ENCODE results near the gene OR2G6.
"Not testable (repeated sequence)": the region's sequence is repeated elsewhere in the genome, so short reads cannot be mapped to it uniquely, and the experiment has no call there.

The OR2G6 gene

GRCh38 chr1:248507773-248508172 is at the start of gene OR2G6:
Gene OR2G6 (plus strand): TSS chr1:248508073. CDS start chr1:248521647, 13,574 bp downstream.
- not testable (repeated sequence) for DNase-seq

DNA sequence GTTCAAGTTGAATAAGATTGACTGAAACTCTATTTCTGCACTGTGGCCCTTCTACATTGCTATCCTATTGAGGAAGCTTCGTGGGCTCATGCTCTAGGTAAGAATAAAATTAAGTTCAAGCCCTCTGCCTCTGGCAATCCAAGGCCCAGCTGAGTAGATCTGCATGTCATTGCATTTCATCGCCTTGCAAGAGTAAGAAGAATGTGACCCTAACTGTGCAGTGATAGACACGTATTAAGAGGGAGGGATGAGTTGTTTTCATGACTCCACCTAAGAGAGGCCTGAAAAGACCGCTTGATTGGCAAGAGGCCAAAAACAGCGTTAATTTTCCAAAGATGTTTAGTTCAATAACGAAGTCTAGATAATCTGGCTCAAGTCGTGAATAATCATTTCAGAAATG is 48.8 kb upstream of the OR2G6 start:
- not testable (repeated sequence) for DNase-seq

DNA sequence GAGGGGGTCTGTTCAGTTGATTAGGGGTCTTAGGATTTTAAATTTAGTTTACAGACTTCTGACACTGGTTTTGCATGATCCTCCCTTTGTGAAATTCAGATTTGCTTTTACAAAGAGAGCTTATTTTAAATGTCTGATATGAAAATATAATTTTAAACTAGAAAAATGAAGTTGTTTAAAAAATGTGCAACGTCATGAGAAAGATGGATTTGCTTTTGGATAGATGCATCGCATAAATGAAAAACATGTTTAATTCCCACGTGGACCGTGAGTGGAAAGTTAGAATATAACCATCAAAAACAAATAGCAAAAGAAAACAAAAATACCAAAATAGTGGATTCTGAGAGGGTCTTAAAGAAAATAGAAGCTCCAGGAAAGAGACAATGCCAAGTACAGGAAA is 36.7 kb upstream of the OR2G6 start:
- no peak for DNase-seq

DNA sequence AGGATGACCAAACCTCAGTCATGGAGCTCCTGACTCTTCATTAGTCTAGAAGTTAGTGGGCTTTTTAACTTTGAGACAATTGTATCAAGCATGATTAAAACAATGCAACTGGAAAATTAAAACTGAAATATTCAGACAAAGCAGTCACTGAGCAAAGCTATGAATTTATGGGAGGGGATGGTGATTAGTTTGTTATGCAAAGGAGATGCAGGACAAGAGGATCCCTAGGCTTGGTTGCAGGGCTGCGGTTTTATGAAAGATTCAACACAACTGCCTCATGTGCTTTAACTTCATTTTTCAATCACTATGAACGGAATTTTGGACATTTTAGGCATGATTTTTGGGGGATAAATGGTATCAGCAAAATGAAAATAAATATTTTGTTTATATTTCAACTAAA is 35.8 kb upstream of the OR2G6 start:
- DNase-seq: not testable (repeated sequence)

- not testable (repeated sequence) for DNase-seq
These were observed 34.8 kb upstream of the OR2G6 start, which contains the start of gene OR2T3 for GRCh38 chr1:248473051-248473450. Gene OR2T3 (plus strand): TSS chr1:248473351. CDS start chr1:248473351, 0 bp downstream.

GRCh38 chr1:248475660-248476059 is 32.2 kb upstream of the OR2G6 start:
- not testable (repeated sequence) for DNase-seq

- not testable (repeated sequence) for DNase-seq
These were observed 25.9 kb upstream of the OR2G6 start for GRCh38 chr1:248481686-248482579.

DNA sequence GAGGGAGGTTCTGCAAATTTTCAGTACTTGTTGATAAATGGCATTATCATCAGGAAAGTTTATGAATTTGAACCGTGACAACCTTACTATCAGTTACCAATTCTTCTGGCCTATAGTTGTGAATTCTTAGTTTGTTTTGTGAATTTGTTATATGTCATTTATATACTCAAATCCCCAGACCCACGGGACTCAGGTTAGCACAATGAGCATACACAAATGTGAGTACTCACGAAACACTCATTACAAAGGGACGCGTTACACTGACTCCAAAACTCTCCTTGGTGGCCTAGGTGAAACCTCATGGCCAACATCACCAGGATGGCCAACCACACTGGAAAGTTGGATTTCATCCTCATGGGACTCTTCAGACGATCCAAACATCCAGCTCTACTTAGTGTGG is 19.6 kb upstream of the OR2G6 start, which contains the start of gene OR2T5:
TSS of gene OR2T5 (plus strand) at position 301 of the 400 bp plus-strand sequence. CDS start at position 301, 0 bp downstream.
- DNase-seq: not testable (repeated sequence)

DNA sequence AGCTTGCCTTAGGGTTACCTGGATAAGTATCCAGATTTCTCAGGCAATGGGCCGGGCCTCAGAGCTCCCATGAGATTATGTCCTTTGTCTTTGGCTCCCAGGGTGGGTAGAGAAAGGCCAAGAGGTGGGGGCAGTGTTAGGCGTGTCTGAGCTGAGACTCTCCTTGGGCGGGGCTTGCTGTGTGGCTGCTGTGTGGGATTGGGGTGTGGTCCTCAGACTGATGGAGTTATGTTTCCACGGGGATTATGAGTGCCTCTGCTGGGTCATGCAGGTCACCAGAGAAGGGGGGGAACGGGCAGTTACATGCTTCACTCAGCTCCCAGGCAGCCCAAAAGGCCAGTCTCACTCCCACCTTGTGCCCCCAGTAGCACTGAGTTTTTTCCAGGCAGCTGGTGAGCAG is 11.2 kb upstream of the OR2G6 start:
- not testable (repeated sequence) for DNase-seq

- DNase-seq: not testable (repeated sequence)
These were observed 7.4 kb upstream of the OR2G6 start for GRCh38 chr1:248500305-248501035.

GRCh38 chr1:248510217-248510616 is 2.3 kb downstream of the OR2G6 start:
- not testable (repeated sequence) for DNase-seq

DNA sequence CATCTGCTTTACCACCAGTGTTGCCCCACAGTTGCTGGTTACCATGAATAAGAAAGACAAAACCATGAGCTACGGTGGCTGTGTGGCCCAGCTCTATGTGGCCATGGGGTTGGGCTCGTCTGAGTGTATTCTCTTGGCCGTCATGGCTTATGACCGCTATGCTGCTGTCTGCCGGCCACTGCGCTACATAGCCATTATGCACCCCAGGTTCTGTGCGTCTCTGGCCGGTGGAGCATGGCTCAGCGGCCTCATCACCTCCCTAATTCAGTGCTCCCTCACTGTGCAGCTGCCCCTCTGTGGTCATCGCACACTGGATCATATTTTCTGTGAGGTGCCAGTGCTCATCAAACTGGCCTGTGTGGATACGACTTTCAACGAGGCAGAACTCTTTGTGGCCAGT is 14.0 kb downstream of the OR2G6 start:
- no peak for DNase-seq

- not testable (repeated sequence) for DNase-seq
These were observed 29.6 kb downstream of the OR2G6 start for GRCh38 chr1:248537449-248537848.

- not testable (repeated sequence) for DNase-seq
These were observed 39.5 kb downstream of the OR2G6 start for GRCh38 chr1:248547383-248547782.

DNA sequence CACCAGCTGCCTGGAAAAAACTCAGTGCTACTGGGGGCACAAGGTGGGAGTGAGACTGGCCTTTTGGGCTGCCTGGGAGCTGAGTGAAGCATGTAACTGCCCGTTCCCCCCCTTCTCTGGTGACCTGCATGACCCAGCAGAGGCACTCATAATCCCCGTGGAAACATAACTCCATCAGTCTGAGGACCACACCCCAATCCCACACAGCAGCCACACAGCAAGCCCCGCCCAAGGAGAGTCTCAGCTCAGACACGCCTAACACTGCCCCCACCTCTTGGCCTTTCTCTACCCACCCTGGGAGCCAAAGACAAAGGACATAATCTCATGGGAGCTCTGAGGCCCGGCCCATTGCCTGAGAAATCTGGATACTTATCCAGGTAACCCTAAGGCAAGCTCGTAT is 43.2 kb downstream of the OR2G6 start:
- not testable (repeated sequence) for DNase-seq

GRCh38 chr1:248562672-248563071 is 54.8 kb downstream of the OR2G6 start, which contains the start of gene OR2T29:
Gene OR2T29 (minus strand): TSS chr1:248562772. CDS start chr1:248559491, 3,281 bp downstream.
- DNase-seq: not testable (repeated sequence)

DNA sequence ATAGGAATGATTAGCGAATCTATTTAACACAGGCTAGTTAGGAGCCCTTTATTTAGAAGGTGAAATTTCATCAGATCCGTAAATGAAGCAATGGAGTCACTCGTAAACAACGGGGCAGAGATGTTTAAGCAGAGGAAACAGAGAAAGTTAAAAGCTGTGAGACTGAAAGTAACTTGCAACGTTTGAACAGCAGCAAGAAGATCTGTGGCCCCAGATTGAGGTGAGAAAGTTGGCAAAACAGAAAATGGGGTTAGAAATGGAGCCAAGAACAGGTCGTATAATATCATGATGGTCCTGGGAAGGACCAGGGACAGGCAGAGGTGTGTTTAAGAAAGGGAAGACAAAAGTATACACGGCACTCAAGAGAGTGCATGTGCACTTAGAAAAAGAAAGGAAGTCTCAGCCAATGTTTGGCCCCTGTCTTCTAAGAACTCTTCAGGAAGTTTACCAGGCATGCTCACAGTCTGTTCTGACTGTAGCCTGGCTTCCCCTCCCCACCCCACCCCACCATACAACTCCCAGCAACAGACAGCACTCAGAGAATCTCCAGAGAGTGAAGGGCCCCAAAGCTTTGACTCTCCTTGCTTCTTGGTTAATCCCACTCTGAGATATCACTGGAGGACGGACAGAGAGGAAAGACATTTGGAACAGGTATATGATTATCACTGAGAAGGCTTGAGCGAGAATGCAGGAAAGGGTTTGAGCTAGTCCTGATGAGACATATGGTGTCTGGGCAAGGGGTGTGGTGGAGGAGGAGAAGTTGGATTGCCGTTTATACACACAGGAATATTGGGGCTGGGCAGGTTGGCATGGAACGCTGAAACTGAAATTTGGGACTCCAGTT is 57.9 kb downstream of the OR2G6 start:
- DNase-seq: not testable (repeated sequence)

DNA sequence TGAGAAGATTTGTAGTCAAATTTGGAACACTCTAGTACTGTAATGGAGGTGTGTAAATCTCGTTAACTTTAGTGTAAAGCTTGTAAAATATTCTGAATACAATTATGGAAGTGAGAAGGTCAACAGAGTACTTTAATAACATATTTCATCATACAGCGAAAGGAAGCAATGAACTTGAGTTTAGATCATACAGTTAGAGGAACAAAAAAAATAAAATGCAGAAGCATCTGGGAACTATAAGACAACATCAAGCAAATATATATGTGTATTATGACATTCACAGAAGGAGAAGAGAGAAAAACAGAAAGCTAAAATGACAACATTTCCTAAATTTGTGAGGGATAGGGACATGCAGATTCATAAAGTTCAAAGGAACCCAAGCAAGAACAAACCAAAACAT is 61.2 kb downstream of the OR2G6 start:
- not testable (repeated sequence) for DNase-seq

DNA sequence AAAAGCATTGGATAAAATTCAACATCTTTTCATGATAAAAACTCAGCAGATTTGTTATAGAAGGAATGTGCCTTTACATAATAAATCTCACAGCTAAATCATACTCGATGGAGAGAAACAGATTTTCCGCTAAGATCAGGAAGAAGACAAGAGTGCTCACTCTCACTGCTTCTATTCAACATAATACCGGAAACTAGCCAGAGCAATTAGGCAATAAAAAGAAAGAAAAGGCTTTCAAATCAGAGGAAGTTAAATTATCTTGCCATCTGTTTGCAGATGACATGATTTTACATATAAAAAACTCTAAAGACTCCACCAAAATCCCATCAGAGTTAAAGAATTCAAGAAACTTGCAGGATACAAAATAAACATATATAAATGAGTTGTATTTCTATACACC is 62.9 kb downstream of the OR2G6 start:
- DNase-seq: not testable (repeated sequence)

DNA sequence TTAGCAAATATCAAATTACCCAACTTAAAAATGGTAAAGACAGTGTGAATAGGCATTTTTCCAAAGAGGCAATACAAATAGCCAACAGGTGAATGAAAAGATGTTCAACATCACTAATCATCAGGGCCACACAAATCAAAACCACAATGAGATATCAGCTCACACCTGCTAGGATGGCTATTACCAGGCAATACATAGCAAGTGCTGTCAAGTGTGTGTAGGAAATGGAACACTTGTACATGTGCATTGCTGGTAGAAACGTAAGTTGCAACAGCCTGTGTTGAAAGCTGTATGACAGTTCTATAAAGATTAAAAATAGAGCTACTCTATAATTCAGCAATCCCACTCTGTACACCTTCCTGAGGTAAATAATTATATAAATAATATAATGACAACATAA is 64.2 kb downstream of the OR2G6 start:
- DNase-seq: not testable (repeated sequence)

DNA sequence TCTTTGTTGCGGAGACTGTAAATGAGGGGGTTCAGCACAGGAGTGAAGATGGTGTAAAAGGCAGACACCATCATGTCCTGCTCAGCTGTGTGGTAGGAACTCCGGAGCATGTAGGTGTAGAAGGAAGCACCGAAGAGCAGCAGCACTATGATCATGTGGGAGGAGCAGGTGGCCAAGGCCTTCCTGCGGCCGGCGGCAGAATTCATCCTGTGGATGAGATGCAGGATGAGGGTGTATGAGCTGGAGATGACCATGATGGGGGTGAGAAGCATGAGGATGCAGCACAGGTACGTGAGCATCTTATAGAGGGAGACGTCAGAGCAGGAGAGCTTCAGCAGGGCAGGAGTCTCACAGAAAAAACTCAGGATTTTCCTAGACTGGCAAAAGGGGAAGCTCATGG is 66.0 kb downstream of the OR2G6 start:
- not testable (repeated sequence) for DNase-seq

DNA sequence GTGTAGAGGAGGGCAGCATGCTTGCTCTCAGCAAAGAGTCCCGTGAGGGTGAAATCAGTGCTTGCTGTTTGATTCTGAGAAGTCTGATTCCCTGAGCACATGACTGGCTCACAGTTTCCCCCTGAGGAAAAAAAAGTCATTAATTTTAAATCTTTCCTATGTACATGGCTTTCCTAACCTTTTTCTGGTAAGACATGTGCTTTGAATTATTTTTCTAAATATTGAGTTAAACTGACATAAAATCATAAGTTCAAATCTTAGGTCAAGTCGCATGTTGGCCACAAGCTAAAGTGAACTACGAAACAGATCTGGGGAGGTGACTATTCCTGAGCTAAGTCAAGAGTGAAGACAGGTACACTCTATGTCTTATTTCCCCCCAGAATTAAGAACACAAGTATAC is 66.8 kb downstream of the OR2G6 start, which contains the start of gene OR2T34:
TSS of gene OR2T34 (minus strand) at position 101 of the 400 bp plus-strand sequence. CDS start at position 101, 0 bp downstream.
- not testable (repeated sequence) for DNase-seq
